ENCODE data around the gene ERI3.

The ERI3 gene

GRCh38 chr1:44273560-44274350 is 81.3 kb downstream of the ERI3 start:
- no peak for DNase-seq (ENCODE audit: low spot score in 2 of 2)
- Mint-ChIP-seq H3K27me3 (no peaks in the 10 kb centered on the region), H3K9me3 (no peaks in the 10 kb centered on the region), H3K4me1 (peaks cover 5% of the 10 kb centered on the region), H3K27ac (no peak overlapping the region), H3K4me3 (no peak overlapping the region), H3K36me3 (peaks cover 13% of the 10 kb centered on the region)
- ATAC-seq (ENCODE audit: low read depth), result no peak

GRCh38 chr1:44272992-44273391 is 82.1 kb downstream of the ERI3 start:
- peaks cover 13% of the 10 kb centered on the region for H3K36me3 Mint-ChIP-seq
- H3K27me3 Mint-ChIP-seq, result no peaks in the 10 kb centered on the region
- H3K9me3 Mint-ChIP-seq, result no peaks in the 10 kb centered on the region
- DNase-seq (ENCODE audit: low spot score in 2 of 2) (no peak), ATAC-seq (ENCODE audit: low read depth) (no peak)
- no peak overlapping the region for H3K4me3 Mint-ChIP-seq
- H3K27ac Mint-ChIP-seq, result no peak overlapping the region
- H3K4me1 Mint-ChIP-seq, result peaks cover 5% of the 10 kb centered on the region

GRCh38 chr1:44271646-44272045 is 83.4 kb downstream of the ERI3 start:
- H3K27ac Mint-ChIP-seq, result no peak overlapping the region
- H3K9me3 Mint-ChIP-seq, result no peaks in the 10 kb centered on the region
- peaks cover 13% of the 10 kb centered on the region for H3K36me3 Mint-ChIP-seq
- peaks cover 5% of the 10 kb centered on the region for H3K4me1 Mint-ChIP-seq
- DNase-seq (ENCODE audit: low spot score in 2 of 2) (no peak), ATAC-seq (ENCODE audit: low read depth) (no peak)
- no peak overlapping the region for H3K4me3 Mint-ChIP-seq
- no peaks in the 10 kb centered on the region for H3K27me3 Mint-ChIP-seq

- no peak overlapping the region for H3K4me3 Mint-ChIP-seq
- no peak for DNase-seq (ENCODE audit: low spot score in 2 of 2)
- no peaks in the 10 kb centered on the region for H3K9me3 Mint-ChIP-seq
Observed at GRCh38 chr1:44270686-44271628, 84.1 kb downstream of the ERI3 start.

GRCh38 chr1:44268054-44268453 is 87.0 kb downstream of the ERI3 start:
- Mint-ChIP-seq H3K9me3 (no peaks in the 10 kb centered on the region), H3K27ac (no peak overlapping the region), H3K4me1 (peaks cover 7% of the 10 kb centered on the region), H3K4me3 (no peak overlapping the region), H3K36me3 (peaks cover 7% of the 10 kb centered on the region), H3K27me3 (no peaks in the 10 kb centered on the region)
- ATAC-seq (ENCODE audit: low read depth) (no peak), DNase-seq (ENCODE audit: low spot score in 2 of 2) (no peak)

More at GRCh38 chr1:44270686-44271628, 84.1 kb downstream of the ERI3 start:
- Mint-ChIP-seq H3K27me3 (no peaks in the 10 kb centered on the region), H3K4me1 (peaks cover 5% of the 10 kb centered on the region), H3K27ac (no peak overlapping the region), H3K36me3 (peaks cover 13% of the 10 kb centered on the region)
- no peak for ATAC-seq (ENCODE audit: low read depth)

- Mint-ChIP-seq H3K27ac (no peak overlapping the region), H3K4me1 (peaks cover 7% of the 10 kb centered on the region), H3K36me3 (peaks cover 7% of the 10 kb centered on the region), H3K9me3 (no peaks in the 10 kb centered on the region), H3K27me3 (no peaks in the 10 kb centered on the region), H3K4me3 (no peak overlapping the region)
- no peak for DNase-seq (ENCODE audit: low spot score in 2 of 2)
- no peak for ATAC-seq (ENCODE audit: low read depth)
Observed at GRCh38 chr1:44267438-44267837, 87.6 kb downstream of the ERI3 start.

GRCh38 chr1:44266400-44267344 is 88.4 kb downstream of the ERI3 start:
- H3K27ac Mint-ChIP-seq, result no peak overlapping the region
- H3K27me3 Mint-ChIP-seq, result no peaks in the 10 kb centered on the region
- no peak for ATAC-seq (ENCODE audit: low read depth)
- H3K9me3 Mint-ChIP-seq, result no peaks in the 10 kb centered on the region
- peaks cover 7% of the 10 kb centered on the region for H3K4me1 Mint-ChIP-seq
- peaks cover 8% of the 10 kb centered on the region for H3K36me3 Mint-ChIP-seq
- no peak for DNase-seq (ENCODE audit: low spot score in 2 of 2)
- H3K4me3 Mint-ChIP-seq, result no peak overlapping the region

- Mint-ChIP-seq H3K4me1 (peaks cover 4% of the 10 kb centered on the region), H3K4me3 (no peak overlapping the region), H3K9me3 (no peaks in the 10 kb centered on the region), H3K36me3 (peaks cover 5% of the 10 kb centered on the region), H3K27ac (no peak overlapping the region), H3K27me3 (no peaks in the 10 kb centered on the region)
- no peak for ATAC-seq (ENCODE audit: low read depth)
- DNase-seq (ENCODE audit: low spot score in 2 of 2), result no peak
Observed at GRCh38 chr1:44265656-44266358, 89.2 kb downstream of the ERI3 start.

- H3K27me3 Mint-ChIP-seq, result no peaks in the 10 kb centered on the region
- no peaks in the 10 kb centered on the region for H3K9me3 Mint-ChIP-seq
- ATAC-seq (ENCODE audit: low read depth) (no peak), DNase-seq (ENCODE audit: low spot score in 2 of 2) (no peak)
- H3K36me3 Mint-ChIP-seq, result peaks cover 6% of the 10 kb centered on the region
- no peak overlapping the region for H3K27ac Mint-ChIP-seq
- H3K4me1 Mint-ChIP-seq, result peaks cover 7% of the 10 kb centered on the region
- no peak overlapping the region for H3K4me3 Mint-ChIP-seq
Observed at GRCh38 chr1:44264451-44264771, 90.6 kb downstream of the ERI3 start.

- H3K4me3 Mint-ChIP-seq, result no peak overlapping the region
- no peak for DNase-seq (ENCODE audit: low spot score in 2 of 2)
- peaks cover 7% of the 10 kb centered on the region for H3K4me1 Mint-ChIP-seq
- ATAC-seq (ENCODE audit: low read depth), result no peak
- no peaks in the 10 kb centered on the region for H3K27me3 Mint-ChIP-seq
- H3K36me3 Mint-ChIP-seq, result peaks cover 6% of the 10 kb centered on the region
- no peaks in the 10 kb centered on the region for H3K9me3 Mint-ChIP-seq
- no peak overlapping the region for H3K27ac Mint-ChIP-seq
Observed at GRCh38 chr1:44263568-44264450, 91.2 kb downstream of the ERI3 start.

- DNase-seq (ENCODE audit: low spot score in 2 of 2) (no peak), ATAC-seq (ENCODE audit: low read depth) (no peak)
- Mint-ChIP-seq H3K27ac (no peak overlapping the region), H3K27me3 (no peaks in the 10 kb centered on the region), H3K9me3 (no peaks in the 10 kb centered on the region), H3K4me1 (peaks cover 9% of the 10 kb centered on the region), H3K4me3 (no peak overlapping the region), H3K36me3 (peaks cover 10% of the 10 kb centered on the region)
Observed at GRCh38 chr1:44262816-44263567, 92.1 kb downstream of the ERI3 start.

GRCh38 chr1:44262414-44262813 is 92.6 kb downstream of the ERI3 start:
- H3K36me3 Mint-ChIP-seq, result peaks cover 10% of the 10 kb centered on the region
- H3K27ac Mint-ChIP-seq, result no peak overlapping the region
- DNase-seq (ENCODE audit: low spot score in 2 of 2) (no peak), ATAC-seq (ENCODE audit: low read depth) (no peak)
- no peaks in the 10 kb centered on the region for H3K27me3 Mint-ChIP-seq
- no peaks in the 10 kb centered on the region for H3K9me3 Mint-ChIP-seq
- H3K4me3 Mint-ChIP-seq, result no peak overlapping the region
- peaks cover 9% of the 10 kb centered on the region for H3K4me1 Mint-ChIP-seq

Measured in memory B cell (primary cell).